Activated naive CD8-positive, alpha-beta T cell (primary cell): Measurements from ENCODE around the gene NELFB.

Experiments
- H3K27ac Mint-ChIP-seq: one replicate; pipeline ENCODE4 v1.8.0; 2021; ENCODE audit warnings: mixed read lengths
- H3K27me3 Mint-ChIP-seq: one replicate; pipeline ENCODE4 v1.8.0; 2021; ENCODE audit warnings: mixed read lengths
- H3K36me3 Mint-ChIP-seq: one replicate; pipeline ENCODE4 v1.8.0; 2021; ENCODE audit warnings: mixed read lengths
- H3K4me1 Mint-ChIP-seq: one replicate; pipeline ENCODE4 v1.8.0; 2021; ENCODE audit warnings: low read depth, mixed read lengths
- H3K4me3 Mint-ChIP-seq: one replicate; pipeline ENCODE4 v1.8.0; 2021; ENCODE audit warnings: mild to moderate bottlenecking, mixed read lengths
- H3K9me3 Mint-ChIP-seq: one replicate; pipeline ENCODE4 v1.8.0; 2021; ENCODE audit warnings: low read depth, mixed read lengths

The NELFB gene

GRCh38 chr9:137275588-137276472 lies 20.7 kb downstream of the NELFB start:
- no peaks in the 10 kb centered on the region for H3K36me3 Mint-ChIP-seq
- H3K9me3 Mint-ChIP-seq = no peaks in the 10 kb centered on the region
- peak overlapping the region; percentile 28 for H3K27ac Mint-ChIP-seq
- H3K27me3 Mint-ChIP-seq = no peaks in the 10 kb centered on the region
- peaks cover 14% of the 10 kb centered on the region for H3K4me1 Mint-ChIP-seq
- H3K4me3 Mint-ChIP-seq = no peak overlapping the region

- Mint-ChIP-seq H3K36me3 (no peaks in the 10 kb centered on the region), H3K9me3 (no peaks in the 10 kb centered on the region), H3K4me1 (peaks cover 8% of the 10 kb centered on the region), H3K4me3 (peak overlapping the region; percentile 58), H3K27me3 (no peaks in the 10 kb centered on the region), H3K27ac (no peak overlapping the region)
Measured at GRCh38 chr9:137276473-137277328, 21.6 kb downstream of the NELFB start.

GRCh38 chr9:137277329-137278041 lies 22.4 kb downstream of the NELFB start, which contains the start of gene TOR4A:
Gene TOR4A (plus strand): TSS chr9:137277726. CDS start chr9:137278690, 964 bp downstream.
- peak within 1 kb of the TSS; percentile 69 for H3K4me3 Mint-ChIP-seq
- no peak within 1 kb of the TSS for H3K27ac Mint-ChIP-seq
- H3K36me3 Mint-ChIP-seq = no peaks in the 10 kb centered on the region
- no peaks in the 10 kb centered on the region for H3K27me3 Mint-ChIP-seq
- H3K4me1 Mint-ChIP-seq = peaks cover 8% of the 10 kb centered on the region
- no peaks in the 10 kb centered on the region for H3K9me3 Mint-ChIP-seq

- Mint-ChIP-seq H3K9me3 (no peaks in the 10 kb centered on the region), H3K27ac (no peak overlapping the region)
Measured at GRCh38 chr9:137278061-137278701, 23.1 kb downstream of the NELFB start.

GRCh38 chr9:137278721-137279711 lies 23.9 kb downstream of the NELFB start:
- H3K27ac Mint-ChIP-seq = no peak overlapping the region
- no peaks in the 10 kb centered on the region for H3K9me3 Mint-ChIP-seq
- H3K4me1 Mint-ChIP-seq = peaks cover 8% of the 10 kb centered on the region
- no peak overlapping the region for H3K4me3 Mint-ChIP-seq
- no peaks in the 10 kb centered on the region for H3K36me3 Mint-ChIP-seq
- no peaks in the 10 kb centered on the region for H3K27me3 Mint-ChIP-seq

More at GRCh38 chr9:137278061-137278701, 23.1 kb downstream of the NELFB start:
- no peaks in the 10 kb centered on the region for H3K27me3 Mint-ChIP-seq
- peaks cover 8% of the 10 kb centered on the region for H3K4me1 Mint-ChIP-seq
- no peaks in the 10 kb centered on the region for H3K36me3 Mint-ChIP-seq
- H3K4me3 Mint-ChIP-seq = peak overlapping the region; percentile 69

GRCh38 chr9:137279741-137280473 lies 24.8 kb downstream of the NELFB start:
- Mint-ChIP-seq H3K27me3 (no peaks in the 10 kb centered on the region), H3K36me3 (no peaks in the 10 kb centered on the region), H3K9me3 (no peaks in the 10 kb centered on the region), H3K4me1 (peaks cover 7% of the 10 kb centered on the region), H3K4me3 (no peak overlapping the region), H3K27ac (no peak overlapping the region)

- Mint-ChIP-seq H3K4me3 (no peak overlapping the region), H3K27ac (no peak overlapping the region), H3K27me3 (no peaks in the 10 kb centered on the region), H3K4me1 (peaks cover 1% of the 10 kb centered on the region), H3K36me3 (no peaks in the 10 kb centered on the region), H3K9me3 (no peaks in the 10 kb centered on the region)
Measured at GRCh38 chr9:137280474-137281344, 25.6 kb downstream of the NELFB start.

GRCh38 chr9:137281345-137282116 lies 26.4 kb downstream of the NELFB start:
- no peaks in the 10 kb centered on the region for H3K9me3 Mint-ChIP-seq
- no peak overlapping the region for H3K27ac Mint-ChIP-seq
- no peaks in the 10 kb centered on the region for H3K27me3 Mint-ChIP-seq
- no peaks in the 10 kb centered on the region for H3K4me1 Mint-ChIP-seq
- no peaks in the 10 kb centered on the region for H3K36me3 Mint-ChIP-seq
- H3K4me3 Mint-ChIP-seq = no peak overlapping the region

- H3K27me3 Mint-ChIP-seq = peaks cover 3% of the 10 kb centered on the region
Measured at GRCh38 chr9:137286975-137287383, 31.9 kb downstream of the NELFB start.

GRCh38 chr9:137293094-137293481 lies 38.0 kb downstream of the NELFB start:
- no peaks in the 10 kb centered on the region for H3K36me3 Mint-ChIP-seq
- H3K27ac Mint-ChIP-seq = no peak overlapping the region
- H3K27me3 Mint-ChIP-seq = peaks cover 14% of the 10 kb centered on the region
- H3K9me3 Mint-ChIP-seq = no peaks in the 10 kb centered on the region
- H3K4me1 Mint-ChIP-seq = peaks cover 11% of the 10 kb centered on the region
- no peak overlapping the region for H3K4me3 Mint-ChIP-seq

More at GRCh38 chr9:137286975-137287383, 31.9 kb downstream of the NELFB start:
- Mint-ChIP-seq H3K4me3 (no peak overlapping the region), H3K27ac (no peak overlapping the region), H3K4me1 (no peaks in the 10 kb centered on the region), H3K36me3 (no peaks in the 10 kb centered on the region), H3K9me3 (no peaks in the 10 kb centered on the region)

GRCh38 chr9:137293482-137294090 lies 38.5 kb downstream of the NELFB start:
- no peaks in the 10 kb centered on the region for H3K9me3 Mint-ChIP-seq
- no peak overlapping the region for H3K27ac Mint-ChIP-seq
- H3K36me3 Mint-ChIP-seq = no peaks in the 10 kb centered on the region
- H3K27me3 Mint-ChIP-seq = peaks cover 14% of the 10 kb centered on the region
- peaks cover 11% of the 10 kb centered on the region for H3K4me1 Mint-ChIP-seq
- H3K4me3 Mint-ChIP-seq = no peak overlapping the region
